Measurements from ENCODE around the gene CARMIL1.
"Not testable (repeated sequence)": the region's sequence is repeated elsewhere in the genome, so short reads cannot be mapped to it uniquely, and the experiment has no call there.

The CARMIL1 gene

DNA sequence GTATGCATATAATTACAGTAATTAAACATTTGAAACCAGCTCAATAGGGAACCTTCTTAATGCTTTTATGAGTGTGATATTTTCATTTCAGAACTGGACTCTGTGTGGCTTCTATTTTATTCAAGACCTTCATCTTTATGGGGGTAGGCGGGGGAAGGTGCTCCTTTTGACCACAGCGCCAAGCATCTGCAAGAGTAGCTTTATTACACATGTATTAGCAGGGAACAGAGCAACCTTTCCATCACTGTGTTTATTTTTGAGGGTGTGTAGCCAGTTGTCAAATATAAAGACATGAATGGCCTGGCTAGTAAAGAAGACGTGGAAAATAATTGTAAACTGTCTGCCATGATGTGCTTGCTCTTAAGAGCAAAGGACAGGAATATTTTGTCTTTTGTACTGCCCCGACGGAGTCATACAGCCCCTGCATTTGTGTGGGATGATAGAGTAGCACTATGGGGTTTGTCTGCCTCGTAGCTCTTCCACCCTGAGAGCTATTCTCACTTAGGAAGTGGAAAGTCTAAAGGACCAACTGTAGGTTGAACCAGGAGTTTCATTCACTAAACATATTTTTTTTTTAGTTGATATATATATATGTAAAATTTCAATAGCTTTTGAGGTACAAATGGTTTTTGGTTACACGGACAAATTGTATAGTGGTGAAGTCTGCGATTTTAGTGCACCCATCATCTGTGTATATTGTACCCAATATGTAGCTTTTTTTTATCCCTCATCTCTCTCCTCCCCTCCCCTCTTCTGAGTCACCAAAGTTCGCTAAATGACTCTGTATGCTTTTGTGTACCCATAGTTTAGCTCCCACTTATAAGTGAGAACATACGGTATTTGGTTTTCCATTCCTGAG is 91.2 kb downstream of the CARMIL1 start:
- DNase-seq (ENCODE audit: low spot score) = no peak

DNA sequence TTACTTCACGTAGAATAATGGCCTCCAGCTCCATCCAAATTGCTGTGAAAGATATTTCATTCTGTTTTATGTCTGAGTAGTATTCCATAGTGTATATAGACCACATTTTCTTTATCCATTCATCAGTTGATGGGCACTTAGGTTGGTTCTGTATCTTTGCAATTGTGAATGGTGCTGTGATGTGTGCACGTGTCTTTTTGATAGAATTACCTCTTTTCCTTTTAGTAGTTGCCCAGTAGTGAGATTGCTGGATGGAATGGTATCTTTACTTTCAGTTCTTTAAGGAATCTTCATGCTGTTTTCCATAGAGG is 91.8 kb downstream of the CARMIL1 start:
- DNase-seq (ENCODE audit: low spot score) = no peak

DNA sequence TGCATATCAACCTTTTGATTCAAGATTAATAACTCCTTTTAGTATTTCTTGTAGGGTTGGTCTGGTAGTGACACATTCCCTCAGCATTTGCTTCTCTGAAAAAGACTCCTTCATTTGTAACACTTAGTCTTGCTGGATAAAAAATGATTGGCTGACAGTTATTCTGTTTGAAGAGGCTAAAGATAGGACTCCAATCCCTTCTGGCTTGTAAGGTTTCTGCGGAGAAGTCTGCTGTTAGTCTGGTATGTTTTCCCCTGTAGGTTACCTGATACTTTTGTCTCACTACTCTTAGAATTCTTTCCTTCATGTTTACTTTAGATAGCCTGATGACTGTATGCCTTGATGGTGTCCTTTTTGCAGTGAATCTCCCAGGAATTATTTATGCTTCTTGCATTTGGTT is 96.0 kb downstream of the CARMIL1 start:
- no peak for DNase-seq (ENCODE audit: low spot score)

DNA sequence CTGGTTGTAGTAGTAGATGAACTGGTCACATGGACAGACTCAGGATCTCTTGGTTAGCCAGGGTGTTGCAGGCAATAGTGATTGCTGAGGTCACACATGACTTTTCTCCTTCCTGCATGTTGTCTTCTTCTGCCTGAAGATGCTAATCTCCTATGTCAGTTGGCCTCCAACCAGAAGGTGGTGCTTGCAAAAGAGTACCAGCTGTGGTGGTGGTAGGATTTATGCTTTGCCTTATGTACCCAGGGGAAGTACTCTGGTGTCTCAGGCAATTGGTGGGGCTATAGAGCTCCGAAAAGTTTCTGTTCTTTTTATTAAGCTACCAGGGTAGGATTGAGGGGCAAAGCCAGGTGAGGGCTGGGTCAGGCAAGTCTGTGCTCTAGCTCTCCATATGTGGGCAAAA is 98.5 kb downstream of the CARMIL1 start:
- DNase-seq (ENCODE audit: low spot score) = no peak

DNA sequence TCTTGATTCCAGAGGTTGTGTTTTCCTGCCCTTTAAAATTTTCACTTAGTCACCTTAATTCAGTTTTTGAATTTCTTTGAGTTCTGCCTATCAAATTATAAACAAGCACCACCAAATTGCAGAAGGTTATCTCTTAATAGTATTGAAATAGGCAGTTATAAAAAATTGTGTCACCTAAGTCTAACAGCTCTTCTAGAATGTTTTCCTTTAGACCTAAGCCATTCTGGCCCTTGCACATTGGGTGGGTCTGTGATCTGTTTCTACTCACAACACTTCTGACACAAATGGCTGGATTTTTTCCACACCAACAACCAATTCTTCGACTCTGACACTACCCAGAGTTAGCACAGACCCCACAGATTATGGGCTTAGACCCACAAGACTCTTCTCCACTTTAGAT is 101.9 kb downstream of the CARMIL1 start:
- no peak for DNase-seq (ENCODE audit: low spot score)

DNA sequence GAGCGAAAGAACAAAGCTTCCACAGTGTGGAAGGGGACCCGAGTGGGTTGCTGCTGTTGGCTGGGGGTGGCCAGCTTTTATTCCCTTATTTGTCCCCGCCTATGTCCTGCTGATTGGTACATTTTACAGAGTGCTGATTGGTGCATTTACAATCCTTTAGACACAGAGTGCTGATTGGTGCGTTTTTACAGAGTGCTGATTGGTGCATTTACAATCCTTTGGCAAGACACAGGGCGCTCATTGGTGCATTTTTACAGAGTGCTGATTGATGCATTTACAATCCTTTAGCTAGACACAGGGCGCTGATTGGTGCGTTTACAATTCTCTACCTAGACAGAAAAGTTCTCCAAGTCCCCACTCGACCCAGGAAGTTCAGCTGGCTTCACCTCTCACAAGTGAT is 103.3 kb downstream of the CARMIL1 start:
- not testable (repeated sequence) for DNase-seq (ENCODE audit: low spot score)

DNA sequence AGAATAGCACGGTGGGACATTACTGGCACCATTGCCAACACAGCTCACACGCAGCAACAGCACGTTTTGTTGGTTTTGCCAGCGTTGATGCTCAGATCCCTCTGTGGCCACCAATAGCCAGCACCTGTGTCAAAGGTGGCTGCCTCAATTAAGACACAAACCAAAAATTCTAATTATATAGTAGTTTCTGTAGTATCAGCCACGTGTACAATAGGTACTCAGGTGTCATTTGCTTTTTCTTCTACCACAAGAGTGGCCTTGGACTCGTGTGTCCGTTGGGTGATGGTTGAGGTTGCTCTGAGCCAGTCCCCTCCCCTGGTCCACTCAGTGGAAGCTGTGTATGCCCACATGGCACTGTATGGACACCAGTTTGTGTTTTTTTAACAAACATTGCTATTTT is 105.1 kb downstream of the CARMIL1 start:
- DNase-seq (ENCODE audit: low spot score) = no peak

DNA sequence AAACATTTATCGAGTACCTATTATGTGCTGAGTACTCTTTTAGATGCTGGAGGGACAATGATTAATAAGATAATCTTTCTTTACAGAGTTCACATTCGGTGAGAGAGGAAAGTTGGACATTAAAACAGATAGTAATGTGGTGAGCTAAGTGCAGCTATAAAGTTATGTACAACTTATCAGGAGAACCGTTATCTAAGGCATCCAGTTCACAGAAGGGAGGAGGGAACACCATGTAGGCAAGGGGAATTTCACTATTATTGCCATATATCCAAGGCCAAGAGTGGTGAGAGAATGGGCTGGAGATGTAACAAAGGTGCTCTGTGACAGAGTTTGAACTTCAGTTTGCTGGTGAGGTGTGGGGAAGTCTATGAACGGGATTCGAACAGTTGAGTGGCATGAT is 105.8 kb downstream of the CARMIL1 start:
- no peak for DNase-seq (ENCODE audit: low spot score)

DNA sequence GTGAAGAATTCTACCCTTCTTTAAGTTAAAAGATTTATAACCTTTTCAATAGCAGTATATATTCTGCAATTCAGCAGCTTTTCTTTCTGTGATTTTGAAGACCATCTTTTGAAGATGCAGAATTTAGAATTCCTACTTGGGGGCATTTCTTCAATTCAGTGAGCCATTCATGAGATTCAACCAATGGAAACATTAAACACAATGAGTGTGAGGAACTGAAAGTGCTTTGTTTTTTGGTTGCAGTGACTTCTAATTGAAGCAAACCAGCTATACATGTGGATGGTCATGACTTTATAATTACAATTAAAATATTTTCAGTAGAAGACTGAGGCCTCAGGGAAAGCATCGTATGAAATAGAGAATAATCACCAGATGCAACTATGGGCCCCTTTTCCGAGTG is 108.3 kb downstream of the CARMIL1 start:
- DNase-seq (ENCODE audit: low spot score) = no peak

DNA sequence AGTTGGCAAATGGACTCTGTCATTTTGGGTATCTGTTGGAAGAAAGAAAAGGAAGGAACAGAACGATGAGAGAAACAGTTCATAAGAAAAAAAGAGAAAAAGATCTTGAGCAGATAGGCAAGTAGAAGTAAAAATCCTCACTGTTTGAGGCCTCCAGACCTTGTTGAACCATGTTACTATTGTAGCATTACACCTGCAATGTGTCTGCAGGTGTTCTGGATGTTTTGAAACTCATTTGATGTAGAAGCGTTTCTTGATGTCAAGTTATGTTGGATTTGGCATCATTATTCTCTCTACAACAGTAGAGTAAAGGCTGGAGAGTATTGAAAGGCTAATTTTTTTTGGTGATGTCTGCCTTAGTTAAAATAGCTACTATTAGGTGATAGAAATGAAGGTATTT is 108.7 kb downstream of the CARMIL1 start:
- no peak for DNase-seq (ENCODE audit: low spot score)

DNA sequence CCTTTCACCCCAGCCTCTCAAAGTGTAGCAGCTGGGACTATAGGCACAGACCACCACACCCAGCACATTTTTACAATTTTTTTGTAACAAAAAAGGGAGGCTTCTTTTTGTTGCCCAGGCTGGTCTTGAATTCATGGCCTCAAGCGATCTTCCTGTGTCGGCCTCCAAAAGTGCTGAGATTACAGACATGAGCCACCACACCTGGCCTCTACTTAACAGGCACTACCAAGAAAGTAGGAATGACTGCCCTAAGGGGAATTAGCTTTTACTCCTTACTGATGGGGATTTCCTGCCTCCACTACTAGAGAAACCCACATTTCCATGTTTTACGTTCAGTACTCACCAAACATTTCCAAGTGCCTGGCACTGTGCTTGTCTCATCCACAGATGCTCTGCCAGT is 109.6 kb downstream of the CARMIL1 start:
- DNase-seq (ENCODE audit: low spot score) = no peak

DNA sequence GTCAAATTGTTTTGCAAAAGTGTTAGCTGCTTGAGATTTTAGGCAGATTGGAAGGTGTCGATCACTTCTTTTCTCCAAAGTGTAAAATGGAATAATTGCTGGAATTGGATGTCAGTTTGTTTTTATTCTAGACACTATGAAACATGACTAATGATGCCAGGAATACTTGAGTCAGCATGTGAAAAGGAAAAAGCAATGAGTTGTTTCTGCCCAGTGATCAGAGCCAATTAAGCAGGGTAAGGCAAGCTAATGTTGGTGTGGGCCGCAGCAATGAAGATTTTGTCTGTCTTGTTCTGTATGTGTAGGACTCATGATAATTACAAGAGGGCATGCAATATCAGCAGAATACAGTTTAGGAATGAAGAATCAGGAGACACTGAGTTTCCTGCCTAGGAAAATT is 110.3 kb downstream of the CARMIL1 start:
- no peak for DNase-seq (ENCODE audit: low spot score)

DNA sequence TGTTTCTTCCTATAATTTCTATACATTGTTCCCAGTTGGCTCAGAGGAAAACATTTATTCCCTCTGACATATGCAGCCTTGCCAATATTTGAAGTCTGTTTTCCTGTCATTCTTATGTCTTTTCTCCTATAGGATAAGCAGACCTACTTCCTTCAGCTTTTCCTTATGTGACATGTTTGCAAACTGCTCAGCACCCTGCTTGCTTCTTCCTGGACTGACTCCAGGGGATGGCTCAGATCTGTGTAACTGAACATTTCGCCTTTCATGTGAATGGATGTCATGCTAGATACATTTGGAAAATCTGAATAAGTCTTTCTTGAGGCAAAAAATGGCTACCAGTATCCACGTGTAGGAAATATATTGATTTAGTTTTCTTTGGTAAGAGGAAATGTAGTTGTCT is 113.2 kb downstream of the CARMIL1 start:
- no peak for DNase-seq (ENCODE audit: low spot score)

DNA sequence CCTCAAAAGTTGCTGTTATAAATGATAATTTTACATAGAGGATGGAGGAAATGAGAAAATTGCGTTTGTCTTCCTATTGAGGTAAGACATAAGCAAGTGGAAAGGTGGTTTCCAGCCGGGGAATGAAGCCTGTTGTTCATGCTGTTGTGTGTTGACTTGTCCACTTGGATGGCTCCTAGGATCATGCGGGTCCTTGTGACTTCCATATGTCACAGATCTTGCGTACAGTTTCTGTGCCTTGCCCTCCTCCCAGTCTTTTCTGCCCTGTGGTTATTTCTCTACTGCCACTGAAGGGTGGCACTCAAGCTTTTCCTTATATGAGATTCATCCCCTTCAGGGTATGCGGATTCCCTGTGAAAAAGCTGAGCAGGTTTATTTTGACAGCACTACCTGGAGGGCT is 116.6 kb downstream of the CARMIL1 start:
- no peak for DNase-seq (ENCODE audit: low spot score)

DNA sequence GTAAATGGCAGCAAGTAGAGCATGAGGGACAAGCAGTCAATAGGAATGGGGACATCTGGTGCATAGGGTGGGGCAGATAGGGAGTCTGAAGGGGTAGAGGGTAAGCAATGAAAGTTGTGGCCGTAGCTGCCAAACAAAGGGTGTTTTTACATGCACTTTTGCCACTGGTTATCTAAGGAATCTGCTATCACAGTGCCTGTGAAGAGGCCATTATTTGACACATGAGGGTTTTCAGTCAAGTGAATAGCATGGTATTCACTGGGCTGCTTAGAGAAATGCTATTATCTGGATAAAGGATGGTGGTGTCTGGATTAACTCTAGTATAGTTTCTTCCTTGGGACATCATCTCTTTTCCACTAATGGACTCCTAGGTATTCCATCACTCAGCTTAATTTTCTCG is 118.2 kb downstream of the CARMIL1 start:
- no peak for DNase-seq (ENCODE audit: low spot score)

DNA sequence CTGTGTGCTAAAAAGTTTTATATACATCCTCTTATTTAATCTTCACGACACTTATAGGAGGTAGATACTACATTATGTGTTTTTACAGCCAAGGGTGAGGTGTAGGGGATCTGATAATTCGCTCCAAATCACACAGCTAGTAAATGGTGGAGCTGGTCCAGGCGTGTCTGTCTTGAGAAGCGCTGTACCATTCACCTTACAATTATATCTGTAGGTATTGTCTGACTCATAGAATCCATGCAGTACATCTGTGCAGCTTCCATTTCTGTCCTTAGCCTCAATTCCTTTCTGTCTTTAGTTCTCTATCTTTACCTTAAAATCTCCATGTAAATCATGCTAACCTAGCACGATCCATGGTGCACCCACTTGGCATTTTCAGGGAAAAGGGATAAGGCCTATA is 120.7 kb downstream of the CARMIL1 start:
- no peak for DNase-seq (ENCODE audit: low spot score)

DNA sequence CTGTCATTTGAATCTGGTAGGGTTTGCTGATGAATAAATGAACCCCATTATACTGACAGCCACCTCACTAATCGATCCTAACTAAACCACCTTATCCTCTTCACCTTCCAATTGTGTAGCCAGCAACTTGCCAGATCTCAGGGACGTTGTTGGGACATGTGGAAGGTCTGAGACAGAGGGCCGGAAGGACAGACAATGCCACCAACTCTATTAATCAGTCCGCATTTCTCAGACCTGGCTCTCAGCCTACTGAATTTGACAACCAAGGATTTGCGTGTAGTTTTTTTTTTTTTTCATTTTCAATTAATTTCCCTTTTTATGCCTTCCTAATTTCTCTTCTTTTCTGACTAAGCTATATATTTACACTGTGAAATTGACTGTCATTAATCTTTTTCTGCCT is 122.5 kb downstream of the CARMIL1 start:
- DNase-seq (ENCODE audit: low spot score) = no peak

DNA sequence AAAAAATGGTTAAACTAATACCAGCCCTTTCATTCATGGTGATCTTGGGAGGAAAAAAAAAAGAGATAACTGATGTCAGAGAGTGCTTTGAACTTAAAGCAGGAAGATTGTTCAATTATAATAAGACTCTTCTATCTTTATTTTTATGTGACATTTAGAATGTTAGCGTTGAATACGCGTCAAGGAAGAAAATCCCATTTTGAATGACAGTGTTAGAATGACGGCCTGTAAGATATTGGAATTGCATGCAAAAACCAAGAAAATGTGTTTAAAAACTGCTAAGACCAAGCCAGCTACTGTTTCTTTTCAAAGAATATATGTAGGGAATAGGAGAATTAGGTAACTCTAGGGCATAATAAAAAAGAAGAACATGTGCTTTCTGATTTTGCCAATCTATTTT is 123.0 kb downstream of the CARMIL1 start:
- DNase-seq (ENCODE audit: low spot score) = no peak

DNA sequence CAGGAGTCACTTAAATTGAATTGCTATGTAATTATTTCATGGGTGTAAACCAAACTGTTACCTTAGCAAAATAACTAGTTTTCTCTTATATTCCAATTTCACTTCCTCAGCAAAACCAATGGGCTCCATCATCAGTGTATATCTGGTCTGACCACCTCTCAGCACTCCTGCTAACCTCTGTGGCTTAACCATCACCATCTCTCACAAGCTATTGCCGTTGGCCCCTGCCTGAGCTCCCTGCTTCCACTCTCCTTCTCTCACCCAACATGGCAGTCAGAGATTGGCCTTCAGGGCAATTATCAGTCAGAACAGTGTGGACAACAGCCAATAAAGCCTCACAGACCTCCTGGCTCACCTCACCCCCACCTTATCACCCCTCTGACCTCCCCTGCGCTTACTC is 124.0 kb downstream of the CARMIL1 start:
- no peak for DNase-seq (ENCODE audit: low spot score)

DNA sequence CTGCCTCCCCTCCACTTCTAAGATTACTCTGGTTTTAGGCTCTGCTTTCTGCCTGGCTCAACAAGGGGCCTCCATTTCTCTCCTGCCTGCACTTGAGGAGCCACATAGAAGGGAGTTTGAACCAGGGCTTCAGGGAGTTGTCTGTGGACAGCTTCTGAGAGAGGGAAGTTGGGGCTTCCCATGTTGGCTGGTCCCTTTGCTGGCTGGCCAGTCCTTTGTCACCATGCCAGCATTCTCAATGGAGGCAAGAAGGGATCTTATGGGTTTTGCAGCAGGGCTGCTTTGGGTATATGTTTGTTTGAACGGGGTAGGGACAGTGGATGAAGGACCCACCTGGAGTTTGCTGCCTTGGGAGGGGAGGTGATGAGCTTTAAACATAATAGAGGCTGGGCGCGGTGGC is 124.9 kb downstream of the CARMIL1 start:
- no peak for DNase-seq (ENCODE audit: low spot score)

DNA sequence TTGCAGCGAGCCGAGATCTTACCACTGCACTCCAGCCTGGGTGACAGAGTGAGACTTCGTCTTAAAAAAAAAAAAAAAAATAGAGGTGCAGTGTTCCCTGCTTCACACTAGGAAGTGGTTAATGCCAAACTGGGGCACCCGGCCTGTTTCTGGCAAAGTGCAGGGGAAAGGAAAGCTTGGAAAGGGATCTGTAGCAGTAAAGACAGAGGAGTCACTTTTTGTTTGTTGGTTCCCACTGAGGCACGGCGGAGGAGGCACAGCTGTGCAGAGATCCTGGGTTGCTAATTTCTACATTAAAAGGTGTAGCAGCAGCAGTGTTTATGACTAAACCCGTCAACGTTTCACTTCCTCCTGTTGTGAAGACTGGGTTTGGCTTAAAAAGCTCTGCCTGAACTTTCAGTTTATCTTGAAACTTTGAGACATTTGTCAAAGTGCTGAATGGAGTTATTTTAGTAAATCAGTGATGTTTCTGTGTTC is 125.6 kb downstream of the CARMIL1 start:
- DNase-seq (ENCODE audit: low spot score) = no peak

DNA sequence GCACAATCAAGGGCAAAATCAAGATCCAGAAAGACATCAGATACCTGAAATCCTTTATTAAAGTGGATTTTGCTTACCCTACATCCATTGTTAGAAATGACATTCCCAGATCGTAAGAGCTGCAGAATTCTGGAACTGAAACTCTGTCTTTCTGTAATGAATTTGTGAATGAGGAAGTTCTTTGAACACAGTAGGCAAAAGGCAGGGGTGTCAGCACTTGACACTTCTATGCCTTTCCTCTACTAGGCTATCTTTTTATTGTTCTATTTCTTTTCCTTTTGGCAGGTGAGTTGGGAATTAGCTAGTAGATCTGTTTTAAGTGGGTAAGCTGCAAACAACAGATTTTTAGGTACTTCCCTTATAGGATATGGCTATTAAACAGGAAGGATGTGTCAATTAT is 126.3 kb downstream of the CARMIL1 start:
- DNase-seq (ENCODE audit: low spot score) = no peak

DNA sequence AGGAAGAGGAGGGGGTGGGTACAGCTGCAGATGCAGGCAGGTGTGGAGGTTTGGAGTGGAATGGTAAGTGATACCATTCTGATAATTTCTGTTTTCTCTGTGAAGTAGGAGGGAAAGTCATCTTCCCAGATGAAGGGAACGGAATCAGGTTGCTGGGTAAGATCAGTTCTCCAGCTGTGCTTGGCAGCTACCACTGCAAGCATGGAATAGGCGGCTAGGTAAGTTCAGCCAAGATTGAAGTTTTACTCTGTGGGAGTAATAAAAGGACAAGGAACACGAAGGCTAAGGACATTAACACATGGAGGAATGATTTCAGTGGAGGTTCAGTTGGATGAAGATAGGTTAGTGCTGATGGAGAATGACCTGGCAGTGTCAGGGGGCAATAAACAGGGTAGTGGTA is 128.3 kb downstream of the CARMIL1 start:
- DNase-seq (ENCODE audit: low spot score) = no peak

DNA sequence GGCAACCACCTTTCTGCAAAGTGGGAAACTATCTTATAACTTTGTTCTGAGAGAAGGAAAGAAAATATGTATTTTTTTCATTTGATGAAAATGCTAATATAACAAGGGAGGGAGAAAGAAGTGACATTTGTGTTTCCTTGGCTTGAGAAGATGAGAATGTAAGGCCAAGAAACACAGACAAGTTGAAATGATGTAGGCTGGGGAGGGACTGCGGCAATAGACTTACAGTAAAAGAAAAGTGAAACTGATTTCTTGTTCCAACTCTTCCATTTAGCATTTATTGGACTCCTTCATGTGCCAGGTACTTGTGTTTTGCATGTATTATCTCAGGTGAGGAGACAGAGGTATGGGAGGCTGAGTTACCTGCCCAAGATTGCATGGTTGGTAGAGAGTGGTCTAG is 130.9 kb downstream of the CARMIL1 start:
- DNase-seq (ENCODE audit: low spot score) = no peak
